Panc1 (cell line): ENCODE results near the gene SULT1C2.

Source experiments
- CTCF ChIP-seq: fragments of 450-650 bp; IDR thresholded peaks from 2 replicates; pipeline ENCODE4 v1.5.1; 2017; ENCODE audit warnings: mild to moderate bottlenecking
- POLR2AphosphoS5 ChIP-seq: IDR thresholded peaks from 2 replicates; pipeline ENCODE4 v1.6.1; 2012; ENCODE audit warnings: mild to moderate bottlenecking, low read depth, low read length, moderate library complexity
- REST ChIP-seq, 2 experiments: IDR thresholded peaks; 2 replicates each; pipeline ENCODE4 v1.6.1; 2011 to 2012; ENCODE audit warnings: low read depth in 2 of 2, control low read depth in 1 of 2, low read length in 1 of 2, mild to moderate bottlenecking in 1 of 2, moderate library complexity in 1 of 2; ENCODE audit not compliant: insufficient read depth in 1 of 2
- SIN3A ChIP-seq: IDR thresholded peaks from 2 replicates; pipeline ENCODE4 v1.6.1; 2012; ENCODE audit warnings: low read depth, mild to moderate bottlenecking, low read length, moderate library complexity, borderline replicate concordance; ENCODE audit not compliant: insufficient read depth

GRCh38 chr2:108314586-108315296 is 26.0 kb downstream of the SULT1C2 start:
- no peak for TF ChIP-seq CTCF
- no peak for TF ChIP-seq POLR2AphosphoS5
- TF ChIP-seq REST (IDR thresholded peaks at IDR 0.05; ENCODE audit: insufficient read depth in 1 of 2, low read depth in 2 of 2, low read length in 1 of 2), result no peak
- TF ChIP-seq SIN3A, result no peak
